Keratinocyte (primary cell): Measurements from ENCODE around the gene ZNF841. TPM values are rescaled to one million over a fixed set of nuclear protein-coding genes. Genes with fewer than 3 reads are reported as not detected.

Experiments used
- DNase-seq: peaks from one replicate; pipeline ENCODE4 v3.0.0-alpha.2; 2011; ENCODE audit warnings: low read depth, missing footprints, low spot score
- FAIRE-seq: peaks from 2 replicates; lab custom pipeline; 2011; peaks lifted over from hg19 to GRCh38; lab: Jason Lieb, UNC
- H2AFZ ChIP-seq: 2 replicates; pipeline ENCODE4 v1.6.0; 2012; ENCODE audit warnings: low read length, control low read depth, inconsistent platforms; ENCODE audit not compliant: control insufficient read depth
- H3K27ac ChIP-seq: 2 replicates; pipeline ENCODE4 v1.5.1; 2011; ENCODE audit warnings: low read length; ENCODE audit not compliant: control insufficient read depth, insufficient read depth
- H3K27me3 ChIP-seq: 3 replicates; pipeline ENCODE4 v1.6.0; 2011; ENCODE audit warnings: low read length; ENCODE audit not compliant: control insufficient read depth, insufficient read depth; ENCODE audit errors: extremely low read depth
- H3K36me3 ChIP-seq, 2 experiments: 2 replicates in 1 of 2; 3 replicates in 1 of 2; pipeline ENCODE4 v1.5.1; 2011; ENCODE audit warnings: low read length in 2 of 2, mild to moderate bottlenecking in 1 of 2; ENCODE audit not compliant: control insufficient read depth in 2 of 2, insufficient read depth in 2 of 2; ENCODE audit errors: extremely low read depth in 1 of 2
- H3K4me1 ChIP-seq: 3 replicates; pipeline ENCODE4 v1.5.1; 2011; ENCODE audit warnings: low read length; ENCODE audit not compliant: control insufficient read depth, insufficient read depth; ENCODE audit errors: extremely low read depth
- H3K4me2 ChIP-seq: 3 replicates; pipeline ENCODE4 v1.6.0; 2011; ENCODE audit warnings: low read depth, low read length; ENCODE audit not compliant: control insufficient read depth, insufficient read depth; ENCODE audit errors: extremely low read depth
- H3K4me3 ChIP-seq, 3 experiments: fragments of 200-600 bp in 1 of 3; sonication (generic) in 1 of 3; 2 replicates in 2 of 3; 3 replicates in 1 of 3; pipeline ENCODE4 v1.5.1; 2011 to 2016; ENCODE audit warnings: low read length in 3 of 3, mild to moderate bottlenecking in 3 of 3, control low read depth in 2 of 3, inconsistent platforms in 1 of 3, low read depth in 1 of 3, mixed read lengths in 1 of 3, mixed run types in 1 of 3, moderate library complexity in 1 of 3; ENCODE audit not compliant: control insufficient read depth in 2 of 3, insufficient read depth in 2 of 3; ENCODE audit errors: extremely low read depth in 1 of 3
- H3K79me2 ChIP-seq: 2 replicates; pipeline ENCODE4 v1.6.0; 2012; ENCODE audit warnings: low read length; ENCODE audit not compliant: control insufficient read depth, insufficient read depth
- H3K9ac ChIP-seq: 3 replicates; pipeline ENCODE4 v1.6.0; 2011; ENCODE audit warnings: low read length; ENCODE audit not compliant: control insufficient read depth, insufficient read depth; ENCODE audit errors: extremely low read depth
- H3K9me1 ChIP-seq: 3 replicates; pipeline ENCODE4 v1.6.0; 2011; ENCODE audit warnings: low read length; ENCODE audit not compliant: control insufficient read depth, insufficient read depth; ENCODE audit errors: extremely low read depth
- H3K9me3 ChIP-seq: 2 replicates; pipeline ENCODE4 v1.5.1; 2012; ENCODE audit warnings: low read depth, low read length; ENCODE audit not compliant: control insufficient read depth
- H4K20me1 ChIP-seq: 3 replicates; pipeline ENCODE4 v1.6.0; 2011; ENCODE audit warnings: low read length; ENCODE audit not compliant: control insufficient read depth, insufficient read depth; ENCODE audit errors: extremely low read depth
- CTCF ChIP-seq, 3 experiments: IDR thresholded peaks in 1 of 3; conservative IDR thresholded peaks in 1 of 3; optimal IDR thresholded peaks in 1 of 3; 2 replicates in 2 of 3; 3 replicates in 1 of 3; pipeline versions ENCODE3 to v1.5.1; 2011; ENCODE audit warnings: low read length in 3 of 3, mild to moderate bottlenecking in 3 of 3, moderate library complexity in 2 of 3, control low read depth in 1 of 3, inconsistent platforms in 1 of 3; ENCODE audit not compliant: insufficient read depth in 2 of 3; ENCODE audit errors: extremely low read depth in 1 of 3
- EZH2 ChIP-seq: IDR thresholded peaks from one replicate; pipeline ENCODE4 v1.6.1; 2012; ENCODE audit warnings: inconsistent platforms, mild to moderate bottlenecking, low read length, moderate library complexity
- dilution Hi-C: fragments of 300-500 bp; cut with MboI; formaldehyde crosslinking; loops from one replicate; pipeline ENCODE4 v1.7.0; 2020; ENCODE audit warnings: low sequenced_read_pairs; ENCODE audit not compliant: extremely low pct_ligation_motif_present
- polyA plus RNA-seq, 5 experiments: library from polyadenylated mRNA; depleted of rRNA in 3 of 5; stranded (reverse) in 3 of 5; stranded (forward) in 1 of 5; unstranded in 1 of 5; fragments of >200 nt; gene quantifications; 1 replicate in 1 of 5; 2 replicates in 3 of 5; 3 replicates in 1 of 5; pipeline versions ENCODE4 v1.2.1 to v1.2.3, GENCODE V29; 2011 to 2012; ENCODE audit warnings: missing spikeins in 2 of 5, low read depth in 1 of 5, low replicate concordance in 1 of 5

ZNF841 gene
- polyA plus RNA-seq, 1 donor (not counting 4 experiments of a cell fraction or from before 2014, with no cell fraction given), result 14.6 TPM

GRCh38 chr19:52102782-52103181, 7.2 kb upstream of the ZNF841 start:
- H3K4me2 ChIP-seq, result no peak overlapping the region
- no peaks in the 10 kb centered on the region for H3K36me3 ChIP-seq
- no peaks in the 10 kb centered on the region for H3K4me1 ChIP-seq
- FAIRE-seq, result no peak
- no peak overlapping the region for H3K9ac ChIP-seq
- H3K79me2 ChIP-seq, result no peaks in the 10 kb centered on the region
- H4K20me1 ChIP-seq, result no peaks in the 10 kb centered on the region
- peaks cover 14% of the 10 kb centered on the region for H3K9me3 ChIP-seq
- no peak overlapping the region for H3K27ac ChIP-seq
- no peaks in the 10 kb centered on the region for H3K27me3 ChIP-seq
- TF ChIP-seq CTCF (optimal IDR thresholded peaks at IDR 0.05 in 1 of 3, IDR thresholded peaks at IDR 0.05 in 1 of 3, conservative IDR thresholded peaks at IDR 0.05 in 1 of 3; ENCODE audit: extremely low read depth in 1 of 3, insufficient read depth in 2 of 3, low read length in 3 of 3), result no peak
- TF ChIP-seq EZH2, result no peak
- no peaks in the 10 kb centered on the region for H3K9me1 ChIP-seq
- no peak overlapping the region for H3K4me3 ChIP-seq
- dilution Hi-C loops, result no loop called here
- no peak for DNase-seq
- H2AFZ ChIP-seq, result no peak overlapping the region

GRCh38 chr19:52101866-52102562, 6.4 kb upstream of the ZNF841 start:
- DNase-seq, result no peak
- no peak overlapping the region for H3K9ac ChIP-seq
- no peak for FAIRE-seq

More at GRCh38 chr19:52101866-52102562, 6.4 kb upstream of the ZNF841 start:
- Histone ChIP-seq H3K4me1 (no peaks in the 10 kb centered on the region), H3K27me3 (no peaks in the 10 kb centered on the region), H2AFZ (no peak overlapping the region), H3K4me2 (no peak overlapping the region), H3K9me3 (peaks cover 15% of the 10 kb centered on the region), H3K9me1 (no peaks in the 10 kb centered on the region), H3K36me3 (no peaks in the 10 kb centered on the region), H3K4me3 (no peak overlapping the region), H4K20me1 (no peaks in the 10 kb centered on the region), H3K27ac (no peak overlapping the region), H3K79me2 (no peaks in the 10 kb centered on the region)
- TF ChIP-seq EZH2 (no peak), CTCF (optimal IDR thresholded peaks at IDR 0.05 in 1 of 3, IDR thresholded peaks at IDR 0.05 in 1 of 3, conservative IDR thresholded peaks at IDR 0.05 in 1 of 3; ENCODE audit: extremely low read depth in 1 of 3, insufficient read depth in 2 of 3, low read length in 3 of 3) (no peak)
- dilution Hi-C loops, result no loop called here
